Liver (tissue), 9 donors: ENCODE data around the gene MSANTD4. TPM values are rescaled to one million over a fixed set of nuclear protein-coding genes. Genes with fewer than 3 reads are reported as not detected.

ENCODE experiments used
- DNase-seq: peaks from one replicate; pipeline ENCODE4 v3.0.0-alpha.2; 2017; ENCODE audit warnings: low spot score
- H3K27ac ChIP-seq, 2 donors: one replicate each; pipeline ENCODE4 v1.7.0; 2013; ENCODE audit warnings: inconsistent platforms in 2 of 2, low read length in 2 of 2, control low read depth in 1 of 2, low read depth in 1 of 2, mild to moderate bottlenecking in 1 of 2
- H3K27me3 ChIP-seq, 4 donors: one replicate each; pipeline versions ENCODE4 v1.6.1 to v1.7.0; 2013; ENCODE audit warnings: low read length in 3 of 4, inconsistent platforms in 1 of 4, mild to moderate bottlenecking in 1 of 4, moderate library complexity in 1 of 4; ENCODE audit not compliant: control insufficient read depth in 4 of 4, insufficient read depth in 4 of 4
- H3K36me3 ChIP-seq, 4 donors: one replicate each; pipeline versions ENCODE4 v1.6.1 to v1.7.0; 2013; ENCODE audit warnings: low read length in 3 of 4, mild to moderate bottlenecking in 3 of 4, low read depth in 1 of 4, moderate library complexity in 1 of 4; ENCODE audit not compliant: control insufficient read depth in 4 of 4, insufficient read depth in 3 of 4
- H3K4me1 ChIP-seq, 4 donors: one replicate each; pipeline versions ENCODE4 v1.6.1 to v1.7.0; 2013; ENCODE audit warnings: low read length in 3 of 4, mild to moderate bottlenecking in 3 of 4, moderate library complexity in 1 of 4; ENCODE audit not compliant: control insufficient read depth in 4 of 4, insufficient read depth in 4 of 4
- H3K4me3 ChIP-seq, 3 donors: one replicate each; pipeline versions ENCODE4 v1.6.1 to v1.7.0; 2013; ENCODE audit warnings: low read length in 3 of 3, control low read depth in 1 of 3, low read depth in 1 of 3, mild to moderate bottlenecking in 1 of 3
- H3K9ac ChIP-seq, 2 donors: one replicate each; pipeline ENCODE4 v1.7.0; 2013; ENCODE audit warnings: low read length in 2 of 2, mild to moderate bottlenecking in 2 of 2, moderate library complexity in 2 of 2, control low read depth in 1 of 2, low read depth in 1 of 2
- H3K9me3 ChIP-seq, 4 donors: one replicate each; pipeline versions ENCODE4 v1.6.1 to v1.7.0; 2013; ENCODE audit warnings: low read length in 3 of 4; ENCODE audit not compliant: control insufficient read depth in 4 of 4
- EGR1 ChIP-seq, 2 donors: IDR thresholded peaks; 2 replicates each; pipeline ENCODE4 v1.6.1; 2016 to 2018; ENCODE audit warnings: antibody characterized with exemption in 2 of 2, low read depth in 2 of 2
- FOXA1 ChIP-seq: IDR thresholded peaks from 2 replicates; pipeline ENCODE4 v1.6.1; 2016; ENCODE audit warnings: antibody characterized with exemption
- HNF4A ChIP-seq, 2 donors: conservative IDR thresholded peaks; 2 replicates each; pipeline ENCODE4 v1.6.1; 2016; ENCODE audit warnings: antibody characterized with exemption in 2 of 2, mild to moderate bottlenecking in 2 of 2
- HNF4G ChIP-seq: IDR thresholded peaks from 2 replicates; pipeline ENCODE4 v1.6.1; 2016; ENCODE audit warnings: antibody characterized with exemption
- JUND ChIP-seq, 2 donors: IDR thresholded peaks; 2 replicates each; pipeline ENCODE4 v1.6.1; 2016; ENCODE audit warnings: antibody characterized with exemption in 2 of 2
- NR2F2 ChIP-seq: IDR thresholded peaks from 2 replicates; pipeline ENCODE4 v1.6.1; 2016; ENCODE audit warnings: antibody characterized with exemption
- RAD21 ChIP-seq, 2 donors: IDR thresholded peaks; 2 replicates each; pipeline ENCODE4 v1.6.1; 2016; ENCODE audit warnings: antibody characterized with exemption in 2 of 2, mild to moderate bottlenecking in 2 of 2
- SP1 ChIP-seq: IDR thresholded peaks from 2 replicates; pipeline ENCODE4 v1.6.1; 2018; ENCODE audit warnings: antibody characterized with exemption, mild to moderate bottlenecking
- TAF1 ChIP-seq: conservative IDR thresholded peaks from 2 replicates; pipeline ENCODE4 v1.6.1; 2016; ENCODE audit warnings: antibody characterized with exemption, mild to moderate bottlenecking
- YY1 ChIP-seq: IDR thresholded peaks from 2 replicates; pipeline ENCODE4 v1.6.1; 2016; ENCODE audit warnings: antibody characterized with exemption, mild to moderate bottlenecking
- WGBS: extraction: QIAGEN DNeasy Blood & Tissue Kit; methylation state at CpG from one replicate; pipeline ENCODE4 v1.1.7; 2013; 5-methylcytosine and 5-hydroxymethylcytosine counted together
- polyA plus RNA-seq, 2 donors: library from polyadenylated mRNA; stranded (reverse) in 1 of 2; unstranded in 1 of 2; fragments of 200-250 nt in 1 of 2; fragments of >200 nt in 1 of 2; fragmentation: Nextera tagmentation in 1 of 2; extraction: Ambion mirVana in 1 of 2; gene quantifications; one replicate each; pipeline versions ENCODE4 v1.2.1 to v1.2.3, GENCODE V29; 2013 to 2015
- total RNA-seq, 2 donors: library from RNA; depleted of rRNA; stranded (reverse); fragments of >200 nt; gene quantifications; one replicate each; pipeline ENCODE4 v1.2.3, GENCODE V29; 2014
- TF ChIP-seq, protein P1 (sequence below): IDR thresholded peaks from 2 replicates; pipeline ENCODE4 v1.6.1; 2016; ENCODE audit warnings: antibody characterized with exemption, mild to moderate bottlenecking
- TF ChIP-seq, protein P2 (sequence below): IDR thresholded peaks from 2 replicates; pipeline ENCODE4 v1.6.1; 2016; ENCODE audit warnings: antibody characterized with exemption
- TF ChIP-seq, protein P3 (sequence below): IDR thresholded peaks from 2 replicates; pipeline ENCODE4 v1.6.1; 2016; ENCODE audit warnings: antibody characterized with exemption
- TF ChIP-seq, protein P4 (sequence below): IDR thresholded peaks from 2 replicates; pipeline ENCODE4 v1.6.1; 2016; ENCODE audit warnings: antibody characterized with exemption
- TF ChIP-seq, protein P5 (sequence below): fragments of 150-350 bp; IDR thresholded peaks from 2 replicates; pipeline ENCODE4 v1.5.1; 2017; ENCODE audit warnings: improper control_type of control experiment, low read depth, low read length; ENCODE audit not compliant: missing input control
- donor health status: healthy.
- donor health status: healthy.
- donor health status: healthy.
- donor health status: healthy.
- donor health status: healthy.

The MSANTD4 gene
- total and polyA plus RNA-seq, 4 donors: 2.1 to 8.7 (median 5.7) TPM

DNA sequence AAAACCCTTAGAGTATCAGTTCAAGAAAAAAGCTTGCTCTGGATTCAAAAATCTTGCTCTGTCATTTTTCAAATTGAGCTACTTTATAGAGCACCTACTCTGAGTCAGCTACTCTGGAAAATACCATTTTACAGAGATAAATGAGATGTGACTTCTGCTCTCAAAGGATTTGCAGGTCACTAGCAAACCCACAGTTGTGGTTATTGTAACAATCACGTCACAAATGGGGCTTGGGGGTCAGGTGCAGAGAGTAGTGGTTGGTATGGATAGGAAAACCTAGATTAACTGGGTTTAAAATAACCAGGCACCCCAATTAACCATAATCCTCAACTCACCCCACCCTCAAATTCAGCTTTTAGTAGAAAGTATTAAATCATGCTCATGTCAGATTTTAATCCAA is 52.3 kb downstream of the MSANTD4 start (continued):
- TF ChIP-seq, protein P1, sequence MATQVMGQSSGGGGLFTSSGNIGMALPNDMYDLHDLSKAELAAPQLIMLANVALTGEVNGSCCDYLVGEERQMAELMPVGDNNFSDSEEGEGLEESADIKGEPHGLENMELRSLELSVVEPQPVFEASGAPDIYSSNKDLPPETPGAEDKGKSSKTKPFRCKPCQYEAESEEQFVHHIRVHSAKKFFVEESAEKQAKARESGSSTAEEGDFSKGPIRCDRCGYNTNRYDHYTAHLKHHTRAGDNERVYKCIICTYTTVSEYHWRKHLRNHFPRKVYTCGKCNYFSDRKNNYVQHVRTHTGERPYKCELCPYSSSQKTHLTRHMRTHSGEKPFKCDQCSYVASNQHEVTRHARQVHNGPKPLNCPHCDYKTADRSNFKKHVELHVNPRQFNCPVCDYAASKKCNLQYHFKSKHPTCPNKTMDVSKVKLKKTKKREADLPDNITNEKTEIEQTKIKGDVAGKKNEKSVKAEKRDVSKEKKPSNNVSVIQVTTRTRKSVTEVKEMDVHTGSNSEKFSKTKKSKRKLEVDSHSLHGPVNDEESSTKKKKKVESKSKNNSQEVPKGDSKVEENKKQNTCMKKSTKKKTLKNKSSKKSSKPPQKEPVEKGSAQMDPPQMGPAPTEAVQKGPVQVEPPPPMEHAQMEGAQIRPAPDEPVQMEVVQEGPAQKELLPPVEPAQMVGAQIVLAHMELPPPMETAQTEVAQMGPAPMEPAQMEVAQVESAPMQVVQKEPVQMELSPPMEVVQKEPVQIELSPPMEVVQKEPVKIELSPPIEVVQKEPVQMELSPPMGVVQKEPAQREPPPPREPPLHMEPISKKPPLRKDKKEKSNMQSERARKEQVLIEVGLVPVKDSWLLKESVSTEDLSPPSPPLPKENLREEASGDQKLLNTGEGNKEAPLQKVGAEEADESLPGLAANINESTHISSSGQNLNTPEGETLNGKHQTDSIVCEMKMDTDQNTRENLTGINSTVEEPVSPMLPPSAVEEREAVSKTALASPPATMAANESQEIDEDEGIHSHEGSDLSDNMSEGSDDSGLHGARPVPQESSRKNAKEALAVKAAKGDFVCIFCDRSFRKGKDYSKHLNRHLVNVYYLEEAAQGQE: no peak
- TF ChIP-seq HNF4A (conservative IDR thresholded peaks at IDR 0.05): no peak

DNA sequence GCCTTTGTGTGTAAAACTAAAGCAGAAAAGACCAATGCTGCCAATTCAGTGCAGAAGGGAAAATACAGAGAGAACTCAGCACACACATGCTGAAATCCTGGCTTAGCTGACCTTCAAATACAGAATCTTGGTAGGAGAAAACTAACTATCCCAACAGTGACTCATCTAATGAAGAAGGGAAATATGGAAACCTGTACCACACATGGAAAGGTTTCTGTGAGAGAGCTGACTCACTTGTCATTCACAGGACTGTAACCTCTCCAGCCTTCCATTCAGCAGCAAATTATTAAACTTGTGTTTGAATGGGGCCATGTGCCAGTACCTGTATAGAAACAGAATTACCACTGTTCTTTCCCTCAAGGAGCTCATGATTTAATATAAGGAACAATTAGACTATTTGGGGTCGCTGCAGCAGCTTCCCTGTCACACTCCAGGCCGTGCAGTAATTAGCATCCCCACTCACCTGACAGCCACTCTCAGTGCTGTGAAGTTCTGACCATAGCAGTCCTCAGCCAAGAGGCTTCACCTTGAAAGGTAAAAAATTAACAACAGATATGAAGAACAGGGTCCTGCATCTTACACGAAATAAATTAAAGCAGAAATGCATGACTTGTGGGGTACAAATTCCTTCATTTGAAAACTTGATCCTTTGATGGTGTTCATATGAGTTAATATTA is 53.9 kb downstream of the MSANTD4 start:
- Histone ChIP-seq H3K4me1 (no peaks in the 10 kb centered on the region), H3K27ac (no peak overlapping the region), H3K9me3 (no peaks in the 10 kb centered on the region), H3K36me3 (no peaks in the 10 kb centered on the region), H3K9ac (no peak overlapping the region), H3K27me3 (no peaks in the 10 kb centered on the region), H3K4me3 (no peak overlapping the region)
- TF ChIP-seq, protein P2, sequence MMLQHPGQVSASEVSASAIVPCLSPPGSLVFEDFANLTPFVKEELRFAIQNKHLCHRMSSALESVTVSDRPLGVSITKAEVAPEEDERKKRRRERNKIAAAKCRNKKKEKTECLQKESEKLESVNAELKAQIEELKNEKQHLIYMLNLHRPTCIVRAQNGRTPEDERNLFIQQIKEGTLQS: no peak
- no peak for TF ChIP-seq SP1
- TF ChIP-seq, protein P3, sequence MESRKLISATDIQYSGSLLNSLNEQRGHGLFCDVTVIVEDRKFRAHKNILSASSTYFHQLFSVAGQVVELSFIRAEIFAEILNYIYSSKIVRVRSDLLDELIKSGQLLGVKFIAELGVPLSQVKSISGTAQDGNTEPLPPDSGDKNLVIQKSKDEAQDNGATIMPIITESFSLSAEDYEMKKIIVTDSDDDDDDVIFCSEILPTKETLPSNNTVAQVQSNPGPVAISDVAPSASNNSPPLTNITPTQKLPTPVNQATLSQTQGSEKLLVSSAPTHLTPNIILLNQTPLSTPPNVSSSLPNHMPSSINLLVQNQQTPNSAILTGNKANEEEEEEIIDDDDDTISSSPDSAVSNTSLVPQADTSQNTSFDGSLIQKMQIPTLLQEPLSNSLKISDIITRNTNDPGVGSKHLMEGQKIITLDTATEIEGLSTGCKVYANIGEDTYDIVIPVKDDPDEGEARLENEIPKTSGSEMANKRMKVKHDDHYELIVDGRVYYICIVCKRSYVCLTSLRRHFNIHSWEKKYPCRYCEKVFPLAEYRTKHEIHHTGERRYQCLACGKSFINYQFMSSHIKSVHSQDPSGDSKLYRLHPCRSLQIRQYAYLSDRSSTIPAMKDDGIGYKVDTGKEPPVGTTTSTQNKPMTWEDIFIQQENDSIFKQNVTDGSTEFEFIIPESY: no peak
- TF ChIP-seq, protein P1: no peak
- TF ChIP-seq HNF4A (conservative IDR thresholded peaks at IDR 0.05): no peak
- TF ChIP-seq HNF4G: no peak
- TF ChIP-seq JUND (IDR thresholded peaks at IDR 0.05): no peak
- TF ChIP-seq, protein P4, sequence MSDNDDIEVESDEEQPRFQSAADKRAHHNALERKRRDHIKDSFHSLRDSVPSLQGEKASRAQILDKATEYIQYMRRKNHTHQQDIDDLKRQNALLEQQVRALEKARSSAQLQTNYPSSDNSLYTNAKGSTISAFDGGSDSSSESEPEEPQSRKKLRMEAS: no peak
- TF ChIP-seq NR2F2: no peak
- no peak for TF ChIP-seq FOXA1
- TF ChIP-seq, protein P5, sequence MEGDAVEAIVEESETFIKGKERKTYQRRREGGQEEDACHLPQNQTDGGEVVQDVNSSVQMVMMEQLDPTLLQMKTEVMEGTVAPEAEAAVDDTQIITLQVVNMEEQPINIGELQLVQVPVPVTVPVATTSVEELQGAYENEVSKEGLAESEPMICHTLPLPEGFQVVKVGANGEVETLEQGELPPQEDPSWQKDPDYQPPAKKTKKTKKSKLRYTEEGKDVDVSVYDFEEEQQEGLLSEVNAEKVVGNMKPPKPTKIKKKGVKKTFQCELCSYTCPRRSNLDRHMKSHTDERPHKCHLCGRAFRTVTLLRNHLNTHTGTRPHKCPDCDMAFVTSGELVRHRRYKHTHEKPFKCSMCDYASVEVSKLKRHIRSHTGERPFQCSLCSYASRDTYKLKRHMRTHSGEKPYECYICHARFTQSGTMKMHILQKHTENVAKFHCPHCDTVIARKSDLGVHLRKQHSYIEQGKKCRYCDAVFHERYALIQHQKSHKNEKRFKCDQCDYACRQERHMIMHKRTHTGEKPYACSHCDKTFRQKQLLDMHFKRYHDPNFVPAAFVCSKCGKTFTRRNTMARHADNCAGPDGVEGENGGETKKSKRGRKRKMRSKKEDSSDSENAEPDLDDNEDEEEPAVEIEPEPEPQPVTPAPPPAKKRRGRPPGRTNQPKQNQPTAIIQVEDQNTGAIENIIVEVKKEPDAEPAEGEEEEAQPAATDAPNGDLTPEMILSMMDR: no peak
- TF ChIP-seq TAF1: no peak
- TF ChIP-seq EGR1 (IDR thresholded peaks at IDR 0.05; ENCODE audit: low read depth in 2 of 2): no peak
- TF ChIP-seq RAD21 (IDR thresholded peaks at IDR 0.05): no peak
- TF ChIP-seq YY1: no peak
- 66% methylated on average over 3 of the region's 3 CpGs for WGBS
- DNase-seq: no peak
